Prostate gland (tissue), 2 donors: Measurements from ENCODE around the gene ANKRD10. TPM values are rescaled to one million over a fixed set of nuclear protein-coding genes. Genes with fewer than 3 reads are reported as not detected.
A peak's percentile ranks its signal among the peaks of the same experiment; 100 is the strongest.

ENCODE experiments used
- DNase-seq: peaks from one replicate; pipeline ENCODE4 v3.0.0-alpha.2; 2019; ENCODE audit warnings: low spot score
- H3K27ac ChIP-seq, 2 donors: fragments of 200-600 bp; sonication (generic); 2 replicates each; pipeline ENCODE4 v1.5.1; 2017 to 2019
- H3K27me3 ChIP-seq: fragments of 200-600 bp; sonication (generic); replicated peaks from 2 replicates; pipeline ENCODE4 v1.5.1; 2019; ENCODE audit not compliant: insufficient read depth
- H3K36me3 ChIP-seq, 2 donors: fragments of 200-600 bp; sonication (generic); 1 replicate in 1 of 2; 2 replicates in 1 of 2; pipeline versions ENCODE4 v1.5.1 to v1.8.1; 2017 to 2019
- H3K4me1 ChIP-seq: fragments of 200-600 bp; sonication (generic); replicated peaks from 2 replicates; pipeline ENCODE4 v1.5.1; 2019
- H3K4me3 ChIP-seq, 2 donors: fragments of 200-600 bp; sonication (generic); 2 replicates each; pipeline ENCODE4 v1.5.1; 2017 to 2019
- H3K9me3 ChIP-seq: fragments of 200-600 bp; sonication (generic); 2 replicates; pipeline ENCODE4 v1.5.1; 2017
- CTCF ChIP-seq, 4 experiments: fragments of 200-600 bp in 2 of 4; fragments of 450-650 bp in 2 of 4; sonication (generic) in 2 of 4; IDR thresholded peaks; 1 replicate in 3 of 4; 2 replicates in 1 of 4; pipeline ENCODE4 v1.5.1; 2016 to 2019; ENCODE audit warnings: antibody characterized with exemption in 4 of 4, mild to moderate bottlenecking in 2 of 4, moderate library complexity in 2 of 4
- POLR2A ChIP-seq: fragments of 450-650 bp; IDR thresholded peaks from one replicate; pipeline ENCODE4 v1.6.1; 2016; ENCODE audit warnings: antibody characterized with exemption, mild to moderate bottlenecking
- POLR2AphosphoS5 ChIP-seq: sonication (generic); formaldehyde crosslinking; IDR thresholded peaks from one replicate; pipeline ENCODE4 v1.6.1; 2017; ENCODE audit warnings: antibody characterized with exemption
- WGBS: methylation state at CpG from one replicate; pipeline ENCODE4 v1.1.5; 2018; 5-methylcytosine and 5-hydroxymethylcytosine counted together
- intact Hi-C: fragments of 100-400 bp; cut with DNase I; formaldehyde crosslinking; loops from one replicate; pipeline ENCODE4 v1.14.2; 2022
- total RNA-seq, 2 donors: library from RNA; depleted of rRNA; stranded (reverse); fragments of >200 nt; gene quantifications; one replicate each; pipeline ENCODE4 v1.1.0, GENCODE V29; 2016

The ANKRD10 gene
- total RNA-seq = 100 to 1,000 TPM in 1 of 2 donors, 10 to 100 TPM in 1; 99.9 to 155 TPM

GRCh38 chr13:110915057-110915873, at the start of gene ANKRD10:
Gene ANKRD10, minus strand, starts transcription at chr13:110915069. Its CDS starts 135 bp downstream, at chr13:110914934.
- Histone ChIP-seq H3K4me1 (peaks cover 14% of the 10 kb centered on the region), H3K36me3 (no peaks in the 10 kb centered on the region), H3K9me3 (no peaks in the 10 kb centered on the region), H3K4me3 (peak within 1 kb of the TSS; percentile 92 to 98), H3K27me3 (no peaks in the 10 kb centered on the region), H3K27ac (peak within 1 kb of the TSS; percentile 97 to 99)
- peak; percentile 85 to 99 (median 95) for TF ChIP-seq CTCF (IDR thresholded peaks at IDR 0.05)
- TF ChIP-seq POLR2A = peak; percentile 15
- TF ChIP-seq POLR2AphosphoS5 = peak; percentile 63
- WGBS = under 1% methylated on average over 55 of the region's 81 CpGs
- DNase-seq = peak; percentile 98
- intact Hi-C loops = loop anchor here (2.0 to 10.0 kb wide), 5 partner anchors 98 to 300 kb away; no protein-coding TSS in a partner anchor

GRCh38 chr13:110964229-110965037, 49.6 kb upstream of the ANKRD10 start:
- Histone ChIP-seq H3K36me3 (no peaks in the 10 kb centered on the region), H3K27me3 (no peaks in the 10 kb centered on the region), H3K27ac (no peak overlapping the region), H3K4me3 (no peak overlapping the region), H3K9me3 (no peaks in the 10 kb centered on the region), H3K4me1 (no peaks in the 10 kb centered on the region)
- 84% methylated on average over 6 of the region's 6 CpGs for WGBS
- intact Hi-C loops = no loop called here
- no peak for DNase-seq
- TF ChIP-seq POLR2A = no peak
- no peak for TF ChIP-seq CTCF (IDR thresholded peaks at IDR 0.05)
- TF ChIP-seq POLR2AphosphoS5 = no peak

DNA sequence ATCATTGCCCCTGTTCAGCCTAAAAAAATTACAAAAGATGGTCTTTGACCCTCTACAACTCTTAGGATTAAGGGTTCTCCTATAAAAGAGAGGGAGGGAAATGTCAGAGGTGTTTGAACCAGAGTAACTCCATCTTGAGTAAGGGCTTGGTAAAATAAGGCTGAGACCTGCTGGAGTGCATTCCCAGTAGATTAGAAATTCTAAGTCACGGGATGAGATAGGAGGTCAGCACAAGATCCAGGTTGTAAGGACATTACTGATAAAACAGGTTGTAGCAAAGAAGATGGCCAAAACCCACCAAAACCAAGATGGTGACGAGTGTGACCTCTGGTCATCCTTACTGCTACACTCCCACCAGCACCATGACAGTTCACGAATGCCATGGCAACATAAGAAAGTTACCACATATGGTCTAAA, 48.7 kb upstream of the ANKRD10 start:
- no peaks in the 10 kb centered on the region for H3K27me3 ChIP-seq
- no peak overlapping the region for H3K4me3 ChIP-seq
- no peak overlapping the region for H3K27ac ChIP-seq
- intact Hi-C loops = no loop called here
- no peaks in the 10 kb centered on the region for H3K4me1 ChIP-seq
- DNase-seq = no peak
- TF ChIP-seq CTCF (IDR thresholded peaks at IDR 0.05) = no peak
- TF ChIP-seq POLR2AphosphoS5 = no peak
- no peak for TF ChIP-seq POLR2A
- H3K9me3 ChIP-seq = no peaks in the 10 kb centered on the region
- H3K36me3 ChIP-seq = no peaks in the 10 kb centered on the region
- 94% methylated on average over 3 of the region's 3 CpGs for WGBS

DNA sequence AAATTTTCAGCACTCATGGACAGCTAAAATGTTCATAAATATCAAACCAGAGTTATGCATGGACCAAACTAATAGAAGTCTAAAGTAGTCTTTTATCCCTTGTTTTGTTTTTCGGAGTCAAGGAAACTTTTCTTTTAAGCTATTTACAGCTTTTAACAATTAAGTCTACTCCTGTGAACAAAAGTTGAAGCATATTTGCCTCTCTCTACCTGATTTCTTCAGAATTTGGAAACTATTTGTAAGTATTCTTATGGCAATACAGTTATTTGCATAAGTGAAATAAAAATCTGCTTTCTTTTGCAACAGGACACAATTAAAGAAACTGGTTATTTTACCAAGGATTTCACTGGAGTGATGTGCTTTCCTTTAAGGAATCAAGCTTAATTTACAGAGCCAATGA, 47.1 kb upstream of the ANKRD10 start:
- DNase-seq = no peak
- H3K4me3 ChIP-seq = no peak overlapping the region
- intact Hi-C loops = no loop called here
- TF ChIP-seq POLR2AphosphoS5 (no peak), POLR2A (no peak), CTCF (IDR thresholded peaks at IDR 0.05) (no peak)
- no peaks in the 10 kb centered on the region for H3K36me3 ChIP-seq
- H3K9me3 ChIP-seq = no peaks in the 10 kb centered on the region
- no peak overlapping the region for H3K27ac ChIP-seq
- 95% methylated on average over 1 of the region's 1 CpG for WGBS
- no peaks in the 10 kb centered on the region for H3K27me3 ChIP-seq
- H3K4me1 ChIP-seq = no peaks in the 10 kb centered on the region
